G401 (cell line): Measurements from ENCODE around the gene EHMT1. TPM values are rescaled to one million over a fixed set of nuclear protein-coding genes. Genes with fewer than 3 reads are reported as not detected.
A peak's percentile ranks its signal among the peaks of the same experiment; 100 is the strongest.

Experiments
- DNase-seq: peaks from one replicate; pipeline ENCODE4 v3.0.0-alpha.2; 2015; ENCODE audit warnings: low spot score
- in situ Hi-C: cut with HindIII; loops from 2 replicates; pipeline ENCODE4 v1.10.0; 2016; ENCODE audit warnings: low sequenced_read_pairs, mixed read lengths
- total RNA-seq: library from RNA; depleted of rRNA; stranded (reverse); fragments of >200 nt; shearing (Covaris generic); gene quantifications from 2 replicates; pipeline ENCODE4 v1.2.3, GENCODE V29; 2014

Gene EHMT1
- total RNA-seq, 1 experiment from 2014 or later = 97.4 TPM

GRCh38 chr9:137823986-137824771, 205.4 kb downstream of the EHMT1 start:
- in situ Hi-C loops = no loop called here
- peak; percentile 11 for DNase-seq

GRCh38 chr9:137825324-137825989, 206.7 kb downstream of the EHMT1 start:
- in situ Hi-C loops = no loop called here
- DNase-seq = no peak

GRCh38 chr9:137827908-137828526, 209.2 kb downstream of the EHMT1 start:
- in situ Hi-C loops = no loop called here
- DNase-seq = no peak

GRCh38 chr9:137828527-137829259, 209.9 kb downstream of the EHMT1 start:
- DNase-seq = peak; percentile 13
- in situ Hi-C loops = no loop called here

- in situ Hi-C loops = no loop called here
- DNase-seq = no peak
Measured at GRCh38 chr9:137829260-137829996, 210.6 kb downstream of the EHMT1 start.

GRCh38 chr9:137832191-137832700, 213.4 kb downstream of the EHMT1 start:
- in situ Hi-C loops = no loop called here

GRCh38 chr9:137832830-137833590, 214.2 kb downstream of the EHMT1 start:
- in situ Hi-C loops = no loop called here

More at GRCh38 chr9:137832191-137832700, 213.4 kb downstream of the EHMT1 start:
- DNase-seq = no peak

GRCh38 chr9:137833721-137834613, 215.2 kb downstream of the EHMT1 start:
- in situ Hi-C loops = no loop called here
- DNase-seq = no peak

More at GRCh38 chr9:137832830-137833590, 214.2 kb downstream of the EHMT1 start:
- no peak for DNase-seq

- in situ Hi-C loops = no loop called here
- DNase-seq = no peak
Measured at GRCh38 chr9:137834846-137835546, 216.2 kb downstream of the EHMT1 start.

GRCh38 chr9:137836151-137836830, 217.5 kb downstream of the EHMT1 start:
- in situ Hi-C loops = no loop called here
- no peak for DNase-seq

GRCh38 chr9:137836831-137837241, 218.0 kb downstream of the EHMT1 start:
- in situ Hi-C loops = no loop called here
- no peak for DNase-seq

GRCh38 chr9:137837345-137838278, 218.8 kb downstream of the EHMT1 start:
- no peak for DNase-seq
- in situ Hi-C loops = no loop called here

- no peak for DNase-seq
- in situ Hi-C loops = no loop called here
Measured at GRCh38 chr9:137838576-137838975, 219.8 kb downstream of the EHMT1 start.

GRCh38 chr9:137843355-137843754, 224.6 kb downstream of the EHMT1 start:
- in situ Hi-C loops = no loop called here
- no peak for DNase-seq
